Endothelial cell of umbilical vein (primary cell): ENCODE measurements around the gene CDK19. TPM values are rescaled to one million over a fixed set of nuclear protein-coding genes. Genes with fewer than 3 reads are reported as not detected.

ENCODE experiments used
- BruUV-seq: library from RNA; stranded (reverse); fragments of 400-500 nt; replicated peaks from 2 replicates; lab custom pipeline; 2021; lab: Mats Ljungman, UMichigan
- CTCF ChIA-PET: fragments of 300-600, 350-600 bp; sonication (Branson Sonifier 250); formaldehyde crosslinking; loops from one replicate; lab custom pipeline; 2021; ENCODE audit warnings: antibody characterized with exemption, inconsistent platforms; lab: Charles Lee
- POLR2A ChIA-PET: fragments of 300-600, 350-600 bp; sonication (Branson Sonifier 250); formaldehyde crosslinking; loops from one replicate; lab custom pipeline; 2021; ENCODE audit warnings: antibody characterized with exemption, inconsistent platforms; lab: Charles Lee
- DNase-seq: peaks from one replicate; pipeline ENCODE4 v3.0.0-alpha.2; 2011; ENCODE audit warnings: low read depth, low spot score
- FAIRE-seq: peaks from 2 replicates; lab custom pipeline; 2011; peaks lifted over from hg19 to GRCh38; lab: Jason Lieb, UNC
- H2AFZ ChIP-seq: 2 replicates; pipeline ENCODE4 v1.6.0; 2012; ENCODE audit warnings: low read depth, low read length, control low read depth, inconsistent platforms
- H3K27ac ChIP-seq: 2 replicates; pipeline ENCODE4 v1.5.1; 2011; ENCODE audit warnings: low read depth, mild to moderate bottlenecking, control low read depth, low read length, moderate library complexity; ENCODE audit not compliant: insufficient read depth
- H3K27me3 ChIP-seq, 2 experiments: 2 replicates each; pipeline versions ENCODE4 v1.6.0 to v1.6.1; 2011; ENCODE audit warnings: low read length in 2 of 2, mixed read lengths in 1 of 2; ENCODE audit not compliant: control insufficient read depth in 2 of 2, insufficient read depth in 2 of 2
- H3K36me3 ChIP-seq, 2 experiments: 2 replicates in 1 of 2; 3 replicates in 1 of 2; pipeline ENCODE4 v1.5.1; 2011; ENCODE audit warnings: low read length in 2 of 2, mild to moderate bottlenecking in 1 of 2, moderate library complexity in 1 of 2; ENCODE audit not compliant: control insufficient read depth in 2 of 2, insufficient read depth in 2 of 2; ENCODE audit errors: extremely low read depth in 1 of 2
- H3K4me1 ChIP-seq: 3 replicates; pipeline ENCODE4 v1.5.1; 2011; ENCODE audit warnings: mild to moderate bottlenecking, low read length; ENCODE audit not compliant: control insufficient read depth, insufficient read depth; ENCODE audit errors: extremely low read depth
- H3K4me2 ChIP-seq: 2 replicates; pipeline ENCODE4 v1.6.1; 2011; ENCODE audit warnings: low read length, control low read depth, mixed read lengths; ENCODE audit not compliant: insufficient read depth
- H3K4me3 ChIP-seq, 3 experiments: fragments of 200-600 bp in 1 of 3; sonication (generic), shearing (Covaris generic) in 1 of 3; replicated peaks in 1 of 3; 2 replicates each; pipeline ENCODE4 v1.5.1; 2011 to 2016; ENCODE audit warnings: control low read depth in 3 of 3, low read length in 3 of 3, mild to moderate bottlenecking in 2 of 3, inconsistent platforms in 1 of 3, low read depth in 1 of 3, moderate library complexity in 1 of 3; ENCODE audit not compliant: insufficient read depth in 1 of 3
- H3K79me2 ChIP-seq: 2 replicates; pipeline ENCODE4 v1.6.0; 2012; ENCODE audit warnings: low read length, inconsistent platforms; ENCODE audit not compliant: control insufficient read depth, insufficient read depth
- H3K9ac ChIP-seq: replicated peaks from 2 replicates; pipeline ENCODE3; 2011; ENCODE audit warnings: low read length, control low read depth; ENCODE audit not compliant: insufficient read depth; ENCODE audit errors: extremely low read depth
- H3K9me1 ChIP-seq: replicated peaks from 3 replicates; pipeline ENCODE4 v1.6.0; 2011; ENCODE audit warnings: mild to moderate bottlenecking, low read length; ENCODE audit not compliant: control insufficient read depth, insufficient read depth; ENCODE audit errors: extremely low read depth
- H3K9me3 ChIP-seq: replicated peaks from 2 replicates; pipeline ENCODE4 v1.5.1; 2012; ENCODE audit warnings: low read length, inconsistent platforms; ENCODE audit not compliant: control insufficient read depth, insufficient read depth
- H4K20me1 ChIP-seq: replicated peaks from 2 replicates; pipeline ENCODE3; 2011; ENCODE audit warnings: mild to moderate bottlenecking, low read length; ENCODE audit not compliant: control insufficient read depth, insufficient read depth; ENCODE audit errors: extremely low read depth
- EZH2 ChIP-seq: IDR thresholded peaks from 2 replicates; pipeline ENCODE4 v1.6.1; 2012; ENCODE audit warnings: borderline replicate concordance, low read depth, mild to moderate bottlenecking, moderate library complexity, low read length, inconsistent platforms; ENCODE audit not compliant: severe bottlenecking
- FOS ChIP-seq: IDR thresholded peaks from 2 replicates; pipeline ENCODE4 v1.6.1; 2011; ENCODE audit warnings: mild to moderate bottlenecking, low read length, moderate library complexity, borderline replicate concordance; ENCODE audit not compliant: insufficient read depth
- GATA2 ChIP-seq: IDR thresholded peaks from 2 replicates; pipeline ENCODE4 v1.7.0; 2011; ENCODE audit warnings: low read depth, mild to moderate bottlenecking, moderate library complexity, mixed read lengths, low read length; ENCODE audit not compliant: insufficient read length, insufficient read depth
- JUN ChIP-seq: IDR thresholded peaks from 2 replicates; pipeline ENCODE4 v1.6.1; 2011; ENCODE audit warnings: borderline replicate concordance, low read depth; ENCODE audit not compliant: insufficient read length, insufficient read depth
- MYC ChIP-seq: IDR thresholded peaks from one replicate; pipeline ENCODE4 v1.6.1; 2011; ENCODE audit warnings: mild to moderate bottlenecking, low read depth, low read length
- POLR2A ChIP-seq: IDR thresholded peaks from 2 replicates; pipeline ENCODE4 v1.6.1; 2012; ENCODE audit warnings: low read depth, mild to moderate bottlenecking, control low read depth, low read length
- POLR2AphosphoS5 ChIP-seq: IDR thresholded peaks from 2 replicates; pipeline ENCODE4 v1.6.1; 2012; ENCODE audit warnings: low read depth, mild to moderate bottlenecking, control low read depth, low read length, moderate library complexity; ENCODE audit not compliant: insufficient read depth
- dilution Hi-C: fragments of 300-500 bp; cut with MboI; formaldehyde crosslinking; loops from one replicate; pipeline ENCODE4 v1.15.0; 2019; ENCODE audit warnings: low sequenced_read_pairs; ENCODE audit not compliant: extremely low pct_ligation_motif_present
- intact Hi-C: fragments of 100-400 bp; cut with micrococcal nuclease; formaldehyde crosslinking; loops from one replicate; pipeline ENCODE4 v1.10.0; 2022
- polyA plus RNA-seq, 4 experiments: library from polyadenylated mRNA; depleted of rRNA in 3 of 4; stranded (reverse) in 3 of 4; unstranded in 1 of 4; fragments of >200 nt; gene quantifications; 2 replicates each; pipeline versions ENCODE4 v1.2.1 to v1.2.3, GENCODE V29; 2011 to 2012; ENCODE audit warnings: missing spikeins in 1 of 4
- total RNA-seq: library from RNA; stranded (reverse); gene quantifications from 2 replicates; pipeline ENCODE4 v1.2.3, GENCODE V29; 2021
- TF ChIP-seq, protein P1 (sequence below), 2 donors: IDR thresholded peaks; 1 replicate in 1 of 2; 2 replicates in 1 of 2; pipeline ENCODE4 v1.5.1; 2011; ENCODE audit warnings: low read length in 2 of 2, mild to moderate bottlenecking in 2 of 2, moderate library complexity in 2 of 2, control low read depth in 1 of 2, inconsistent platforms in 1 of 2, low read depth in 1 of 2; ENCODE audit not compliant: insufficient read depth in 1 of 2; ENCODE audit errors: extremely low read depth in 1 of 2
- TF ChIP-seq, protein P2 (sequence below): IDR thresholded peaks from 2 replicates; pipeline ENCODE4 v1.6.1; 2011; ENCODE audit not compliant: insufficient read depth, insufficient read length

The CDK19 gene
- total and polyA plus RNA-seq, 2 donors (not counting 3 experiments of a cell fraction or from before 2014, with no cell fraction given): 4.6 to 12.1 TPM

DNA sequence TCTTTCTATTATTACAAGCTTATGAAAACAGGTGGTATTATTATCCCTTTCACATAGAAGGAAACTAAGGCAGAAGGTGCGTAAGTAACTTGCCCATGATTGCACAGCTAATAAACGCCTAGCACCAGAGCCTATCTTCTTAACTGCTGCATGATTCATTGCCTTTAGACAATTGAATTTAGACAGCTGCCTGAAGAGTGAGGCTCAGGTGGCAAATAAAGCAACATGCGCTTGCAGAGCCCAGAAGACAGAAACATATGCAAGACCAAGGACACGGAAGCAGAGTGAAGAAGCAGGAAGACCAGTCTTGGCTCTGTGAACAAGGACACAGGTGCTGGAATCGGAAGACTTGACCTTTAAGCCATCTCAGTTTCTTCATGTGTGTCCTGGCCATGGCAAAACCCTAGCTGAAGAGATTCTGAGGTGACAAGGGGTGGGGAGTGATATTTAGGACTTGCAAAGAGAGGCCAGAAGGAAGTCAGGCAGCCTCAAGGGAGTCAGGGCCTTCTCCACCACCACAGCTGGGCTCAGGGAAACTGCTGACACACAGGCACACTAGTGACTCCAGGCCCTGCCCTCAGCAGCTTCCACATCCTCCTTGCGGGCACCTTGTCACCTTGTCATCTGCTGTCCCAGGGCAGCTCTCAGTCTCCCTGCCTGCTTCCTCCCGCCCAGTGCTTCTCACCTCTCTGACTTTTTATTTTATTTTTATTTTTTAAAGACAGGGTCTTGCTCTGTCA, 247.1 kb downstream of the CDK19 start:
- BruUV-seq: no TSS peak
- H3K4me1 ChIP-seq: no peaks in the 10 kb centered on the region
- H3K27ac ChIP-seq: no peak overlapping the region
- H4K20me1 ChIP-seq: no peaks in the 10 kb centered on the region
- no peak overlapping the region for H2AFZ ChIP-seq
- POLR2A ChIA-PET: no interaction called here
- FAIRE-seq: no peak
- dilution Hi-C loops (no loop called here), intact Hi-C loops (no loop called here)
- DNase-seq: no peak
- no peaks in the 10 kb centered on the region for H3K79me2 ChIP-seq
- peaks cover 19 to 20% of the 10 kb centered on the region in 2 experiments for H3K27me3 ChIP-seq
- CTCF ChIA-PET: no interaction called here
- H3K9ac ChIP-seq: no peak overlapping the region
- TF ChIP-seq, protein P1, sequence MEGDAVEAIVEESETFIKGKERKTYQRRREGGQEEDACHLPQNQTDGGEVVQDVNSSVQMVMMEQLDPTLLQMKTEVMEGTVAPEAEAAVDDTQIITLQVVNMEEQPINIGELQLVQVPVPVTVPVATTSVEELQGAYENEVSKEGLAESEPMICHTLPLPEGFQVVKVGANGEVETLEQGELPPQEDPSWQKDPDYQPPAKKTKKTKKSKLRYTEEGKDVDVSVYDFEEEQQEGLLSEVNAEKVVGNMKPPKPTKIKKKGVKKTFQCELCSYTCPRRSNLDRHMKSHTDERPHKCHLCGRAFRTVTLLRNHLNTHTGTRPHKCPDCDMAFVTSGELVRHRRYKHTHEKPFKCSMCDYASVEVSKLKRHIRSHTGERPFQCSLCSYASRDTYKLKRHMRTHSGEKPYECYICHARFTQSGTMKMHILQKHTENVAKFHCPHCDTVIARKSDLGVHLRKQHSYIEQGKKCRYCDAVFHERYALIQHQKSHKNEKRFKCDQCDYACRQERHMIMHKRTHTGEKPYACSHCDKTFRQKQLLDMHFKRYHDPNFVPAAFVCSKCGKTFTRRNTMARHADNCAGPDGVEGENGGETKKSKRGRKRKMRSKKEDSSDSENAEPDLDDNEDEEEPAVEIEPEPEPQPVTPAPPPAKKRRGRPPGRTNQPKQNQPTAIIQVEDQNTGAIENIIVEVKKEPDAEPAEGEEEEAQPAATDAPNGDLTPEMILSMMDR (IDR thresholded peaks at IDR 0.05; ENCODE audit: extremely low read depth in 1 of 2, insufficient read depth in 1 of 2, low read depth in 1 of 2, low read length in 2 of 2): no peak
- TF ChIP-seq POLR2A: no peak
- TF ChIP-seq, protein P2, sequence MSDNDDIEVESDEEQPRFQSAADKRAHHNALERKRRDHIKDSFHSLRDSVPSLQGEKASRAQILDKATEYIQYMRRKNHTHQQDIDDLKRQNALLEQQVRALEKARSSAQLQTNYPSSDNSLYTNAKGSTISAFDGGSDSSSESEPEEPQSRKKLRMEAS: no peak
- no peak for TF ChIP-seq FOS
- no peak for TF ChIP-seq MYC
- TF ChIP-seq EZH2: no peak
- no peak for TF ChIP-seq GATA2
- no peak for TF ChIP-seq JUN
- TF ChIP-seq POLR2AphosphoS5: no peak
- H3K36me3 ChIP-seq: no peaks in the 10 kb centered on the region
- H3K9me3 ChIP-seq: no peaks in the 10 kb centered on the region
- no peak overlapping the region for H3K4me2 ChIP-seq
- H3K9me1 ChIP-seq: no peaks in the 10 kb centered on the region
- no peak overlapping the region for H3K4me3 ChIP-seq
